ENCODE data around the gene RASSF5.

RASSF5 gene

GRCh38 chr1:206497363-206497762 is 10.0 kb upstream of the RASSF5 start:
- H3K4me3 ChIP-seq (ENCODE audit: low read depth, low read length) = no peak overlapping the region
- TF ChIP-seq CTCF (IDR thresholded peaks at IDR 0.05; ENCODE audit: low read depth, low read length) = no peak

GRCh38 chr1:206497774-206498173 is 9.6 kb upstream of the RASSF5 start:
- TF ChIP-seq CTCF (IDR thresholded peaks at IDR 0.05; ENCODE audit: low read depth, low read length) = no peak
- H3K4me3 ChIP-seq (ENCODE audit: low read depth, low read length) = no peak overlapping the region

- H3K4me3 ChIP-seq (ENCODE audit: low read depth, low read length) = no peak overlapping the region
- TF ChIP-seq CTCF (IDR thresholded peaks at IDR 0.05; ENCODE audit: low read depth, low read length) = no peak
These were observed 8.6 kb upstream of the RASSF5 start for GRCh38 chr1:206498685-206499084.

GRCh38 chr1:206500046-206500445 is 7.3 kb upstream of the RASSF5 start:
- TF ChIP-seq CTCF (IDR thresholded peaks at IDR 0.05; ENCODE audit: low read depth, low read length) = no peak

GRCh38 chr1:206501881-206502280 is 5.5 kb upstream of the RASSF5 start:
- TF ChIP-seq CTCF (IDR thresholded peaks at IDR 0.05; ENCODE audit: low read depth, low read length) = no peak
- no peak overlapping the region for H3K4me3 ChIP-seq (ENCODE audit: low read depth, low read length)

More at GRCh38 chr1:206500046-206500445, 7.3 kb upstream of the RASSF5 start:
- H3K4me3 ChIP-seq (ENCODE audit: low read depth, low read length) = no peak overlapping the region

- TF ChIP-seq CTCF (IDR thresholded peaks at IDR 0.05; ENCODE audit: low read depth, low read length) = no peak
- H3K4me3 ChIP-seq (ENCODE audit: low read depth, low read length) = no peak overlapping the region
These were observed 4.9 kb upstream of the RASSF5 start for GRCh38 chr1:206502403-206502802.

DNA sequence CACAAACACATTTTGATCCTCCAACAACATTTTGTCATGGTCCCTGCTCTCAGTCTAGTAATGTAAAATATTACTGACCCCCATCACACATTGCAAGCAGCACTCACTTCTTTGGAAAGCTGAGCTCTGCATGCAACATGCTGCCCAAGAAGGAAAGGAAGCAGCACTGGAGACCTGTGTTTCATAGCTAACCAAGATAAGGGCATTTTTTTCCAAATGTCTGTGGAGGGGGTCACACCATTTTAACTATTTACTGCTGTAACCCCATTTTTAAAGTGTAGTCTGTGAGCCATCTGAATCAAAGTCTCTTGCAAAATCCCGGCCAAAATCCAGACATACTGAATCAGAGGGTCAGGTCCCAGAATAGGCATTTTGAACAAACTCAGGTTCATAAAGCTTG is 4.5 kb upstream of the RASSF5 start:
- H3K4me3 ChIP-seq (ENCODE audit: low read depth, low read length) = no peak overlapping the region
- no peak for TF ChIP-seq CTCF (IDR thresholded peaks at IDR 0.05; ENCODE audit: low read depth, low read length)

Data from WI38 (cell line).